Stimulated activated CD4-positive, alpha-beta T cell treated with anti-CD3 and anti-CD28 coated beads, Interleukin-4, amount 100 ng/mL, for 24 hours (primary cell): ENCODE data around the gene HCRTR1.
A peak's percentile ranks its signal among the peaks of the same experiment; 100 is the strongest.

Source experiments
- DNase-seq: peaks from one replicate; pipeline ENCODE4 v3.0.0-alpha.2; 2020

The HCRTR1 gene

GRCh38 chr1:31627301-31627929 is 9.9 kb downstream of the HCRTR1 start:
- no peak for DNase-seq

GRCh38 chr1:31627930-31628559 is 10.6 kb downstream of the HCRTR1 start:
- no peak for DNase-seq

- no peak for DNase-seq
Measured at GRCh38 chr1:31628931-31629556, 11.6 kb downstream of the HCRTR1 start.

GRCh38 chr1:31632649-31633048 is 15.2 kb downstream of the HCRTR1 start:
- no peak for DNase-seq

GRCh38 chr1:31633117-31633516 is 15.6 kb downstream of the HCRTR1 start:
- DNase-seq: peak; percentile 36

- no peak for DNase-seq
Measured at GRCh38 chr1:31637915-31638673, 20.6 kb downstream of the HCRTR1 start.

GRCh38 chr1:31639543-31639942 is 22.1 kb downstream of the HCRTR1 start:
- no peak for DNase-seq

- DNase-seq: no peak
Measured at GRCh38 chr1:31640179-31640578, 22.7 kb downstream of the HCRTR1 start.

GRCh38 chr1:31640964-31641363 is 23.5 kb downstream of the HCRTR1 start:
- DNase-seq: no peak

- DNase-seq: no peak
Measured at GRCh38 chr1:31642366-31642765, 24.9 kb downstream of the HCRTR1 start.

GRCh38 chr1:31642897-31643296 is 25.4 kb downstream of the HCRTR1 start:
- no peak for DNase-seq

GRCh38 chr1:31643976-31644559 is 26.6 kb downstream of the HCRTR1 start:
- no peak for DNase-seq

- peak; percentile 100 for DNase-seq
Measured at GRCh38 chr1:31644560-31645273, 27.2 kb downstream of the HCRTR1 start, which contains the start of gene PEF1. TSS of gene PEF1 (minus strand) at chr1:31644876. CDS start at chr1:31644864, 12 bp downstream.

- no peak for DNase-seq
Measured at GRCh38 chr1:31645274-31645568, 27.7 kb downstream of the HCRTR1 start.

- no peak for DNase-seq
Measured at GRCh38 chr1:31646259-31646960, 28.9 kb downstream of the HCRTR1 start.

- DNase-seq: no peak
Measured at GRCh38 chr1:31647106-31647505, 29.6 kb downstream of the HCRTR1 start.

- DNase-seq: no peak
Measured at GRCh38 chr1:31648190-31648589, 30.7 kb downstream of the HCRTR1 start.

- DNase-seq: no peak
Measured at GRCh38 chr1:31648641-31649357, 31.3 kb downstream of the HCRTR1 start.

GRCh38 chr1:31650161-31651088 is 32.9 kb downstream of the HCRTR1 start:
- no peak for DNase-seq

- DNase-seq: no peak
Measured at GRCh38 chr1:31651089-31651420, 33.6 kb downstream of the HCRTR1 start.
